Anterior cingulate cortex (tissue), 58 donors: ENCODE measurements around the gene PITX1.

Experiments
- DNase-seq, 58 donors: peaks; one replicate each; lab custom pipeline; 2025; lab: John Stamatoyannopoulos, UW

The PITX1 gene

DNA sequence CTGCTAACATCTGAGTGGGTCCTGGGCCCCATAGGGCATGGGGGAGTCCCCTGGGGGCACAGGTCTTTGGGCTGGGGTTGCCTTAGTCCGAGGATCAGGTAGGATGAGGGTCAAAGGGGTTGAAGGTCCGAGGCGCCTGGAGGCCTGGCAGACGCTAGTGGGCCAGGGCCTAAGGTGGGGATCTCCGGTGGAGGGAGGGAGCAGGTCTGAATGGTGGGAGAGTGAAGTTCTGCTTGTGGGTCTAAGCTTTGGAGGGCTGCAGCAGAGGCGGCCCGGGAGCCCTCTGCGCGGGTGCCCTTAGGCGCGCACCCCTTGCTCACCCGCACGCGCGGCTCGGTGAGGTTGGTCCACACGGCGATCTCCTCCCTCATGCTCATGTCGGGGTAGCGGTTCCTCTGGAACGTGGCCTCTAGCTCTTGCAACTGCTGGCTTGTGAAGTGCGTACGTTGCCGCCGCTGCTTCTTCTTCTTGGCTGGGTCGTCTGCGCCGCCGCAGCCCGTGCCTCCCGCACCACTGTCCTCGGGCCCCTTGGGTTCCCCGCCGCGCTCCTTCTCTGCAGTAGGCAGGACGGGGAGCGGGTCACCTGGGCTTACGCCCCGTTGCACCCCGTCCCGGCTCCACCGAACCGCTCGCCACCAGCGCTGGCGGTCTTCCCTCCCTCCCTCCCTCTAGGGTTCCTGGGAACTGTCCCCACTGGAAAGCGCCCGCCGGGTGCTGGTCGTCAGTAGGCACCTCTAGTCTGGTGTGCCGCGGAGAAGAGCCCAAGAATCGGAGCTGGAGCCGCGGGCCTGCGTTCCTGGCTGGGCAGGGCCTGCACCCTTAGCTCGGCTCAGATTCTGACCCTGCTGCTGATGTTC, 2.8 kb downstream of the PITX1 start:
- DNase-seq, result no peak

DNA sequence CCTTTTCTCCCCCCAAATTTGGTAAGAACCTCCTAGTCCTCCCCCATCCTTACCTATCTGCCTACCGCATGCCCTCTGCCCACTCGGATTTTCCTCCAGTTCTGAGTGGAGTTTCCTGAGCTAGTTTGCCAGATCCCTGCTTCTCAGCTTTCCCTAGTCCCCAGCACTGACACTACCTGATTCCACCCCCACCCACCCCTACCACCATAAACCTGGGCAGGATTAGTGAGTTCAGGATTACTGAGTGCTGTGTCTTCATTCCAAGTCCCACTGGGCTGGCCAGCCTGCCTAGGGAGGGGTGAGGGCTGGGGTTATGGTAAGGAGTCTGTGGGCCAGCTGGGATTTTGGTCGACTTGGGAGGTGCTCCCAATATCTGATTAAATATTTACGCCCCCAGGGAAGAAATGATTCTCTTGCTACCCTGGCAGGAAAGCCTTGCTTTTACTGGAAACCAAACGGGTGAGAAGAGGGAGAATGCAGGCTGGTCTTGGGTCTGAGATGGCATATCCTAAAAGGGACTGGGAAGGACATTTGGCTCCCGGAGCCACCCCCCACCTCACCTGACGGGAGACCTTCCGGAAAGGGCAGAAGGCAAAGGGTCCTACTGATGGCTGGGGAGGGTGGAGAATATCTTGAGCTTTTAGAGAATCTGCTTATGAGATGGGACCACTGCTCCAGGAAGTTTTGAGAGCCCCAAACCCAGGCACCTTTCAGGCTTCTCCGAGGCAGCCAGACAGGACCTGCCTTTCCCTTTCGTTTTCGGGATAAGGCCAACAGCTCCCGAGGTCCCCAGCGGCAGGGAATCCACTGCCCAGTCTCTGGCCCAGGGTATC, 3.7 kb downstream of the PITX1 start:
- DNase-seq, result no peak

GRCh38 chr5:135029477-135030122, 4.4 kb downstream of the PITX1 start:
- DNase-seq, result no peak

DNA sequence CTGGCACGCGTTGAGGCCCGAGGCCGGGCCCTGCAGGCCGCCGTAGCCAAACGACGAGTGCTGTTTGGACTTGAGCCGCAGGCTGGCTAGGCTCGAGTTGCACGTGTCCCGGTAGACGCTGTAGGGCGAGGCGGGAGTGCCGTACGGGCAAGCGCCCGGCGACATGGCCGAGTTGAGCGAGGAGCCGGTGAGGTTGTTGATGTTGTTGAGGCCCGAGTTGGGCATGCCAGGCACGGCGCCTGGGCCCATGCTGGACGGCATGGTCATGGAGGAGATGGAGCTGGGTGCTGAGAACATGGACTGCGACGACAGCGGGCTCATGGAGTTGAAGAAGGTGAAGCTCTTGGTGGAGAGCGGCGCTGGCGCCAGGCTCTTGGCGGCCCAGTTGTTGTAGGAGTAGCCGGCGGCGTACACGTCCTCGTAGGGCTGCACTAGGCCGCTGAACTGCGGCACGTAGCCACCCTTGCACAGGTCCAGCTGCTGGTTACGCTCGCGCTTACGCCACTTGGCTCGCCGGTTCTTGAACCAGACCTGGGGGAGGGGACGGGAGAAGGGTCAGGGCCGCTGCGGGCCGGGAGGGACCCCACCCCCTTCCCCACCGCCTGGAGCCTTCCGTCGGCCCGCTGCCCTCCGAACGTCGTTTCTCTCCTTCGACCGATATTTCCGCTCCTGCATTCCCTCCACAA, 5.1 kb downstream of the PITX1 start:
- no peak for DNase-seq

- DNase-seq, result no peak
Measured at GRCh38 chr5:135027697-135028615, 6.1 kb downstream of the PITX1 start.

DNA sequence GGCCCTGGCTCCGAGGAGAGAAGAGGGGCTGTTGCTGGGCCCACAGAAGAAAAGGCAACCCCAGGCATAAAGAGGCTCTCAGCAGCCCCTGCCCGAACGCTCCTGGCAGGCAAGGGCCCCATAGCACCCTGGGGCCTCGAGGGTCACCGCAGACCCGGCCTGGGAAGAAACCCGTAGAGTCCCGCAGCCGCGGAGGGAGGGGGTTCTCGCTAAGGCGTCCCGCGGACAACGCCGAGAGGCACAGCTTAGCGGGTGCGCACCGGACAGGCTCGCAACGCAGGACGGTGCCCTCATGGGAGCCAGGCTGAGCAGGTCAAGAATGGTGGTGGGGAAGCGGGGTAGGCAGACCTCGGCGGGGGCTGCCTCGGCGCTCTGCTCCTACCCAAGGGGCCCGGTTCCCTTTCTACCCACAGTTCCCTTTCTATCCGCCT, 6.7 kb downstream of the PITX1 start:
- no peak for DNase-seq

DNA sequence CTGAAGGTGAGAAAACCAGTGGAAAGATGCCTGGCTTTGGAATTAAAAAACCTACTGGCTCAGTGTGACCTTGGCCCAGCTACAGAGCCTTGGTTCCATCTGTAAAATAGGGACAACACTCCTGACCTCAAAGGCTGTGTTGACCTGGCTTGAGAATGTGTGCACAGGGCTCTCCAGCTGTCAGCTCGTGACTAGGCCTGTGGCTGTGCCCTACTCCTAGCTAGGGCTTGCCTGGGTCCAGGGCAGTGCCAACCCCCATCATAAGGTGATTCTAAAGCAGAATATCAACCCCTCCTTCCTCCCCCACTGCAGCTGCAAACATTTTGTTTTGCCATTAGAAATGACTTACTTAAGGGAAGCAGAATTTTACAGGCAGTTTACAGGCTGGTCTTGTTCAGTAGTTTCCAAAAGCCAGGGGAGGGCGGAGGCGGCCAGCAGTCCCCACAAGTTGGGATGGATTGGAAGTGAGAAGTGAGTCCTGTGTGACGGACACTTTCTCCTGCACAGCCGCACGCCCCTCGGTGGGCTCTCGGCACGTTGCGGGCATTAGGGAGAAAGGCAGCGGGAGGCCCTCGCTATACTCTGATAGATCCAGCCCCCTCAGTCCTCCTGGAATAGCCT, 7.3 kb downstream of the PITX1 start:
- no peak for DNase-seq

DNA sequence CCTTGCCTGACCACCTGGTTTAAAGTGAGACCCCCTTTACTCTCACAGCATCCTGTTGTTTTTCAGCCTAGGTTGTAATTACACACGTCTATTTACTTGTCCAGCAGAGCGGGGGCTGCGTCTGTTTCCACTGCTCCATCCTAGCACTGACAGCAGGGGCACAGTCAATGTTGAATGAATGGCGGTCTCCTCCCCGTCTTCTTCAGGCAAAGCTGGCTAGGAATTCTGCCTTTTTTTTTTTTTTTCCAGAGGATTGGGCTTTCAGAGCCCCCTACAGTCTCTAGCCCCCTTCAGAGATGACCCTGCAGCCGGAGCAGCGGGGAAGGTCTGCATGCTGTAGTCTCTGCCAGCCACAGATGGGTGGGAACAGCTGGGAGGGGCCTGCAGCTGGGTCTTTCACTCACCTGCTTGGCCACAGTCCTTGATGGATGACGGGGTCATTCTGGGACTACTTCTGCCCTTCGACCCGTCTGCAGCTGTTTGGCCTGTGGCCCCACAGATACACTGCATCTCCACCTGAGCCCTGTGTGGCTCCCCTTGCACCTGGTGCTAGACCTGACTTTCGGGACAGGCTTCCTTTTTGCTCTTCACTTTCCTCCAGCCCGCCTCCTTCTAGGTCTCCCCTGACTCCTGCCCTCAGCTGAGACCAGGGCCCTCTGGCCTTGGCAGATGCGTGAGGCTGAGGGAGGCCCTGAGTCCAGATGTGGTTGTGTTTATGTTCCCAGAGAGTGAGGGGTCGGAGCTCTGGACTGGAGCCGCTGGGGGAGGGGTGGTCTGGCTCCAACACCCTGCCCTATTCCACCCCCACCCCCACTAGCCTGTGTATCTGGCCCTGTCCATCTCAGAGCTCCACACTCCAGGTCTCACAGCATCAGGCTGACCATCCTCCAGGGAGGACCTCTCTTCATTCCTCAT, 8.0 kb downstream of the PITX1 start:
- DNase-seq, result no peak

- DNase-seq, result no peak
Measured at GRCh38 chr5:135024956-135025729, 8.9 kb downstream of the PITX1 start.

DNA sequence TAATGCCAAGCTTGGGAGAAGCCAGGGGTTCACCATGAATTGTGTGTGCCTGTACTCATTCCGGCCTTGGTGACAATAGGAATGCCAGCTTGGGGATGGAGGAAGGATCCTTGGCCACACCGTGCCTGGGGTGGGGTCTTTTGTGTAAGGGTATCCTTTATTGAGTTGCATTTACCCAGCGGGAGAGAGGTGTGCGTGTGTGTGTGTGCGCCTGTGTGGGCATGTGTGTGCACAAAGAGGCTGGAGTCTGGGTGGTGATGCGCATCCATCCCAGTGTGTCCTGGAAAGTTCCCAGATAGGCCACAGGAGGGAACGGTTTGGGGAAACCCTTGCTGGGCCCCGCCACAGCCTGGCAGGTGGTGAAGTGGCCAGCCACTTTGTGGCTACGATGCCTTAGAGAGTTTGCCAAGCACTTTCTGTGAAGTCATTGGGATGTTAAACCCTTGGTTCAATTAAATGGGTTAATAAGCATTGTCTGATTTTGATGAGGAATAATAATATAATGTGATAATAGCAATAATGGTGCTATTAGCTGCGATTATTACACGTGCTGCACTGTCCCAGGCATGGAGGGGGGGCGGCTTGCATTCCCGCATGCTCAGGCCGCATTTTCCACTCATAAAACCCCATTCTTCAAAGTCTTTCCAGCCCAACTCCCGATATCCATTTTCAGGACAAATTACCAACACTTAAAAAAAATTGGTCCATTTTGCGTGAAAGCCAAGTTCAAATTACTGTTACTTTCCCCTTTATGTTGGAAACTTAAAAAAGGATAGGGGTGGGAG, 13.7 kb downstream of the PITX1 start:
- DNase-seq, result no peak

DNA sequence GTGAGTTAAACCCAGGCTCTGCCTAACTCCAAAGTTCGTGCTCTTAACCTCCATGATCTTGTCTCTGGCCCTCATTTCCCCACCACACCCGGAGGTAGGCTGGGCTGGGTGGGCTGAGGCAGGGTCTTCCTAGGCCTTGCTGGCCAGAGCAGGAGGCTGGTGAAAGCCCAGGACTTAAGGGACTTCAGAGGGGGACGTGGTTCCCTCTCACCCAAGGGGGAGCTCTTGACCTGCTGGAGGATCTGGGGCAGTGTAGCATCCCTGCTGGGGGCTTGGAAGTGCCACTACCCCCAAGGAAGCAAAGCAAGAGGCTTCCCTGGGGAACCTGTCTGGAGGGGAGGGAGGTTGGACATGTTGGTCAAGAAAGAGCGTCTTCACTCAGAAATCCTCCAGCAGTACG, 14.7 kb downstream of the PITX1 start:
- no peak for DNase-seq

DNA sequence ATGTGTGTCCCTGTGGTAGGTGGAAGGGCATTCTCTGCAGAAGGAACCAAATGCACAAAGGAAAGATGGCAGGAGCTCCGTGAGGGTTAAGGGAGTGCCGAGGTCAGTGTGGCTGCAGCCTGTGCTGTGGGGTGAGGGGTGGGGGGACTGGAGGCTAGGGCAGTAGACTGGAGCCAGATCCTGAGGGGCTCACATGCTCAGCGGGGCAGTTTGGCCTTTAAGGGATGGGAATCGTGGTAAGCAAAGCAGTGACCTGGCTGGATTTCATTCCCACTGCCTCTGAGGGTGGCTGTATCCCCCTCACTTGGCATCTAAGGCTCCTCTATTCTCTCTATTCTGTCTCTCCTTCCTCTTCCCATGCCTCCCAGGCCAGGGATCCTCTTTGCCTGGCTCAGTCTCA, 15.6 kb downstream of the PITX1 start:
- DNase-seq, result no peak

GRCh38 chr5:135016861-135017290, 17.2 kb downstream of the PITX1 start:
- no peak for DNase-seq

DNA sequence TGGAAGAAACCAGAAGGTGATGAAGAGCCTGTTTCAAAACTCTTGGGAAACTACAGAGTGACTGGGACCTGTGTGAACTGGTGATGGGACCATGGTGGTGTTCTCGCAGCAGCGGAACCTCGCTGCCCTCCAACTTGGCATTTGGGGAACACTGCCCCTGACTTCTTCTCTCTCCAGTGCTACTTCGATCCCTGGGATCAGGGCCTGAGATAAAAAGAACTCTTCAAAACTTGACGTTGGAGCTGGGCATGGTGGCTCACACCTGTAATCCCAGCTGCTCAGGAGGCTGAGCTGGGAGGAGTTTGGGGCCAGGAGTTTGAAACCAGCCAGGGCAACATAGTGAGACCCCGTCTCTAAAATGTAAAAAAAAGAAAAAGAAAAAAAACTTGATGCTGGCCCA, 18.1 kb downstream of the PITX1 start:
- no peak for DNase-seq

GRCh38 chr5:135013947-135014570, 20.0 kb downstream of the PITX1 start:
- peak in 17 of 58 donors; percentile 3 to 35 (median 11) for DNase-seq

DNA sequence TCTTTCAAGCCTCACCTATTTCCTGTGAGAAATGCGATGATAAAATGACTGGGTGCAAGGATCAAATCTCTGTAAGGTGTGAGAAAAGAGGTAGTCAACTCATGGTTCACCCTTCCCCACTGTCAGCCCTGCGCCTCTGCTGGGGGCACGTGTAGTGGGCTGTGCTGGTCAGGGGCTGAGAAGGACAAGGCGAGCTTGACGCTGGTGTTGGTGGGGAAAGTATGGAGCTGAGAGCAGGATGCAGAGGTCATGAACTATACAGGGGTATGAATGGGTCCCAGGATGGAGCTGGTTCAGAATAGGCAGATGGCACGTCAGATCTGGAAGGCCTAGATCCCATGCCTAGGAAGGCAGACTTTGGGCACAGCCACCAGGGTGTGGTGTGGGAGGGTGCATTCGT, 20.6 kb downstream of the PITX1 start:
- no peak for DNase-seq
